CD4-positive, alpha-beta T cell treated with Interleukin-21 for 1 hour (primary cell): Measurements from ENCODE around the gene CASP8.

Experiments
- DNase-seq: peaks from one replicate; pipeline ENCODE4 v3.0.0-alpha.2; 2020

The CASP8 gene

GRCh38 chr2:201260302-201260800, at the start of gene CASP8:
CASP8 (plus strand) TSS chr2:201260536; CDS start chr2:201266487, 5,951 bp downstream.
- DNase-seq, result peak; percentile 86

DNA sequence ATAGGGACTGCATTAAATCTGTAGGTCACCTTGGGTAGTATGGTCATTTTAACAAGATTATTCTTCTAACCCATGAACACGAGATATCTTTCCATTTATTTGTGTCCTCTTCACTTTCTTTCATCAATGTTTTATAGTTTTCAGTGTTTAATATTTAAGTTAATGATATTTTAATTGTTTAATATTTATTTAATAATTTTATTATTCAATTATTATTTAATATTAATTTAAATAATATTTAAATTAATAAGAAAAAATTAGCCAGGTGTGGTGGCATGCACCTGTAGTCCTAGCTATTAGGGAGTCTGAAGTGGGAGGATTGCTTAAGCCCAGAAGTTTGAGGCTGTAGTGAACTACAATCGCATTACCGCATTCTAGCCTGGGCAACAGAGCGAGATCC, 44.4 kb upstream of the CASP8 start:
- DNase-seq, result no peak

DNA sequence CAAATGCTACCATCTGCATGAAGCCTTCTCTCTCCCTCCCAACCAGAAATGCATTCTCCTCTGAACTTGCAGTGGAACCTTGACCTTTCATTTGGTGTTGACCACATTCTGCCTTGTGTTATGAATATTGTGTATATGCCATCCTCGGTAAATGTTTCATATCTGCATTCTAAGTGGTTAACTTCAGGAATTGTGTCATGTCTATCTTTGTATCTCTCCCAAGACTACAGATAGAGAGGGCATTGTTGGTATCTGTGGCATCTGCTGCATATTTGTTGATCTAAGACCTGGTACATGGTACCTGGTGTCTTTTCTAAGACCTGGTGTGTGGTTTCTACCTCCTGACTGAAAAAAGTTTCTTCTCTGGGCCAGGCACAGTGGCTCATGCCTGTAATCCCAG, 43.4 kb upstream of the CASP8 start:
- DNase-seq, result no peak

GRCh38 chr2:201218780-201219179, 41.6 kb upstream of the CASP8 start:
- no peak for DNase-seq

GRCh38 chr2:201219328-201220096, 40.8 kb upstream of the CASP8 start:
- no peak for DNase-seq

DNA sequence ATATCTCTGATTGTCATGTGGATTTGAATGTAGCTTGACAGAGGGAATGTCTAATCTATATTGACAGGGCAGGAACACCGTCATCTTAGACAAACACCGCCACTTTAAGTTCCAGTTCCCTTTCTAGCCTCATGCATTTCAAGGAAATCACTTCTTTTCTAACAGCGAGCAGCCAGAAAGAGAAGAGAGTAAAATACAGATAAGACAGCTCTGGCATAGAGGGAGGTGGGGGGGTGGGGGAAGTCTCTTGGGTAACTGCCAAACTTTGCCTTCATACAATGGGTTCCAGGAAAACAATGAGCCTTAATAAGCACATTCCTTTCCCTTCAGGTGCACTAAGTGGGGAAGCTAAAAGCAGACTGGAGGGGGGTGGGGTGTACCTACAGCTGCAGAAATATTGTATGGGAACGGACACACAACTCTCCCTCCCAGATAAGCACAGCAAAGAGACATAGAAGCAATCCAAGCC, 40.2 kb upstream of the CASP8 start:
- DNase-seq, result peak; percentile 13

- DNase-seq, result no peak
Measured at GRCh38 chr2:201223089-201224073, 37.0 kb upstream of the CASP8 start.

- peak; percentile 19 for DNase-seq
Measured at GRCh38 chr2:201228271-201228911, 31.9 kb upstream of the CASP8 start.

GRCh38 chr2:201228912-201229290, 31.4 kb upstream of the CASP8 start:
- no peak for DNase-seq

- peak; percentile 94 for DNase-seq
Measured at GRCh38 chr2:201231781-201232466, 28.4 kb upstream of the CASP8 start.

GRCh38 chr2:201232467-201232815, 27.9 kb upstream of the CASP8 start:
- no peak for DNase-seq

- peak; percentile 90 for DNase-seq
Measured at GRCh38 chr2:201233192-201233811, 27.0 kb upstream of the CASP8 start.

GRCh38 chr2:201233812-201234662, 26.3 kb upstream of the CASP8 start:
- DNase-seq, result peak; percentile 22

DNA sequence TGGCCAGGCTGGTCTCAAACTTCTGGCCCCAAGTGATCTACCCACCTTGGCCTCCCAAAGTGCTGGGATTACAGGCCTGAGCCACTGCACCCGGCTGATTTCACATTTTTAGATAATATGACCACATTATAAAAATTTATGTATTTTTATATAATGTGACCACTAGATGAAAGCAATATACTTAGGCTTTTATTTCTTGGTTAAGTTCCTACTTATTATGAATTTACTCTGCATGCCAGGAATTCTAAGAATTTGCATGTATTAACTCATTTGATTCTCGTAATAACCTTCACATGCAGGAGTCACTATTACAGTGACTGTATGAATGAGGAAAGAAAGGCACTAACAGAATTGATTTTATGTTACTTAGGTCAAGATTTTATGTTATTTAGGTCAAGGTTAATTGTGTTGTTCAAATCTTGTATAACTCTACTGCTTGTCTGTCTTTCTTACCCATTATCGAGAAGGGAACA, 25.6 kb upstream of the CASP8 start:
- DNase-seq, result no peak

- peak; percentile 85 for DNase-seq
Measured at GRCh38 chr2:201235860-201236811, 24.2 kb upstream of the CASP8 start.

GRCh38 chr2:201237486-201238123, 22.7 kb upstream of the CASP8 start:
- DNase-seq, result no peak

- peak; percentile 29 for DNase-seq
Measured at GRCh38 chr2:201239167-201239935, 21.0 kb upstream of the CASP8 start.

- no peak for DNase-seq
Measured at GRCh38 chr2:201242571-201243277, 17.6 kb upstream of the CASP8 start.
